ENCODE results near the gene PUM1.

PUM1 gene

DNA sequence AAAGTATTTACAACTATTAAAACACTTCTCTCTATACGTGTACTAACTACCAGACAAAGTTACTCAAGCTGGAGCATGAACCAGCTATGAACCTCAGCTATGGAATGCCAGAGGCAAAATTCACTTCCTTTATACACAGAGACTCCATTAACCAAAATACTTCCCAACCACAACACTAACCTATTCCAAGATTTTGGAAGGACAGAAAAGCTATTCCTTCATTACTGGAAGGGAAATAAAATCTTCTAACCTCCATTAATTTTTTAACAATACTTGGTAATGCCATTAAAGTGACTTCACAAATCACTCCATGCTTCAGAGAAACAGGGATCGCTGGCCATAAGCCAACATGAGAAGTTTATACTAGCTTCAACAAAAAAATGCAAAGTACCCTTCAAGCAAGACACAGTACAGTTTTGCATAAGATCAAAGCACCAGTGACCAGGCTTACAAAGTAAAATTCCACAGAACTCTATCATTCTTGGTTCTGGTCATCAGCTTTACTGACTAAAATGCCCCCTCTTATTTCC is 58.0 kb downstream of the PUM1 start:
- no peak overlapping the region for H3K4me3 ChIP-seq
- peaks cover 0 to 49% (median 3%) of the 10 kb centered on the region in 10 experiments; a peak in 8 of 20 replicates for H3K4me1 ChIP-seq
- peaks cover 100% of the 10 kb centered on the region in 11 experiments for H4K20me1 ChIP-seq
- TF ChIP-seq Cebpa-rat (IDR thresholded peaks at IDR 0.05): no peak
- no peaks in the 10 kb centered on the region for H3K9me3 ChIP-seq (replicated peaks in 1 of 11)
- no peaks in the 10 kb centered on the region for H3K27me3 ChIP-seq
- peaks cover 58 to 97% (median 80%) of the 10 kb centered on the region in 11 experiments for H3K36me3 ChIP-seq
- no peak overlapping the region for H3K27ac ChIP-seq
- H3K4me2 ChIP-seq: peak overlapping the region in 1 of 11 experiments; percentile 5; a peak in 1 of 22 replicates
- H3K9ac ChIP-seq: no peak overlapping the region

DNA sequence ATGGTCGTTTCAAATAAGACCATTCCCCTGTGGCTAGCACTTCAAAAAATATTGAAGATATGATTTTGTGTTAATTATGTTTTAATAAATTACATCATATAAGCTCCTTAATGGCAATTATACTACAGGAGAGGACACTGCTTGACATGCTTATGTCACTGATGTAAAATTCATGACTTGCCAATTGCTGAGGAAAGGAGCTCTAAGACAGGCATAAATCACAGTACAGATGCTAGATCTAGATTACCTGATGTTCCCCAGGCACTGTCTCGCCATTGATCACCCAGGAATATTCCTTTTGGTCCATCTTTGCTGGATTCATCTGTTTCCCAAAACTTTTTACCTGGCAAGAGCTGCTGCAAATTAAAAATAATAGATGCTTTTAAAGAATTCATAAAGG is 58.8 kb downstream of the PUM1 start:
- Histone ChIP-seq H3K9me3 (replicated peaks in 1 of 11) (no peaks in the 10 kb centered on the region), H3K9ac (no peak overlapping the region), H3K27me3 (no peaks in the 10 kb centered on the region), H3K4me1 (peaks cover 0 to 42% (median 1%) of the 10 kb centered on the region in 10 experiments; a peak in 8 of 20 replicates), H4K20me1 (peaks cover 100% of the 10 kb centered on the region in 11 experiments), H3K4me3 (no peak overlapping the region), H3K4me2 (no peak overlapping the region), H3K27ac (no peak overlapping the region), H3K36me3 (peaks cover 66 to 99% (median 85%) of the 10 kb centered on the region in 11 experiments)
- no peak for TF ChIP-seq Cebpa-rat (IDR thresholded peaks at IDR 0.05)

DNA sequence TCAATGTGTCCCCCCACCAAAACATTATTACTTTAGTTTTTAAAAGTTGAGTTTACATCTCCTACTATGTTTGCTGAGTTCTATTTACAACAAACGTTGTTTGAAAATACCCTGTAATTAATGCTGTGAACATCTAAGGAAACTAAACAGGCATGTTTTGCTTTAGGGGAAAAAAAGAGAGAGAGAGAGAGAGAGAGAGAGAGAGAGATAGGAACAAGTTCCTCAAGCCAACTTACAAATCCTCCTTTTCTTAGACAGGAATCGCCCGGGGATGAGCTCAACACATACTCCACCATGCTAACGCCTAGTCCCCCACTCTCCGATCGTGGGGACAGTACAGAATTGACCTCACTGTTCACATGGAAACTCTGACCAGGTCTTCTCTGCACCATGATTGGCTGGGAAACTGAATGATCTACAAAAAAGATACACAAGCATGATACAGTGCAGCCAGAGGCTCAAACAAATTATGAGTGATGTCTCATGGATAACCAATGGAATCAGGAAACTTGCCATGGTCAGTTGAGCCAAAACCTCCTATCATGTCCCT is 59.8 kb downstream of the PUM1 start:
- H3K4me1 ChIP-seq: peaks cover 0 to 33% (median under 1%) of the 10 kb centered on the region in 10 experiments; a peak in 6 of 20 replicates
- no peak for TF ChIP-seq Cebpa-rat (IDR thresholded peaks at IDR 0.05)
- H3K27me3 ChIP-seq: no peaks in the 10 kb centered on the region
- H3K36me3 ChIP-seq: peaks cover 72 to 100% (median 93%) of the 10 kb centered on the region in 11 experiments
- peaks cover 100% of the 10 kb centered on the region in 11 experiments for H4K20me1 ChIP-seq
- H3K27ac ChIP-seq: no peak overlapping the region
- no peaks in the 10 kb centered on the region for H3K9me3 ChIP-seq (replicated peaks in 1 of 11)
- no peak overlapping the region for H3K4me3 ChIP-seq
- H3K4me2 ChIP-seq: no peak overlapping the region
- H3K9ac ChIP-seq: no peak overlapping the region

DNA sequence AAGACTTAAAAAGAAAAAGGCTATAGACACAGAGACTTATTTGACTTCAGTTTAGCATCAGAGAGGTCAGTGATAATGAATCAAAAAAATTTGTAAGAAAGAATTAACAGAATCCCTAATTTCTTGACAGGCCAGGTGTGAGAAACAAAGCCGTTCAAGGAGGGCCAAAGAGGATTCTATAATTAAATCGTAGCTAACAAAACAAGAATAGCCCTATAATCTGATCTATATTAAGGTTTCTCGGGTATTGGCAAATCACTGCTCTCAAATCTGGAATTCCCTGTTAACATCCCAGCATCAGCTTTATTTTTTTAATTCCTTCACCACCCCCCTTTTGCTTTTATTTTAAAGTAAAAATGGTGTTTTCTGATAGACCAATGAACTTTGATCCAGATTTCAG is 60.3 kb downstream of the PUM1 start:
- H3K4me2 ChIP-seq: no peak overlapping the region
- no peaks in the 10 kb centered on the region for H3K9me3 ChIP-seq (replicated peaks in 1 of 11)
- H3K27ac ChIP-seq: no peak overlapping the region
- H3K36me3 ChIP-seq: peaks cover 72 to 100% (median 96%) of the 10 kb centered on the region in 11 experiments
- H3K4me3 ChIP-seq: no peak overlapping the region
- no peak for TF ChIP-seq Cebpa-rat (IDR thresholded peaks at IDR 0.05)
- H3K27me3 ChIP-seq: no peaks in the 10 kb centered on the region
- peaks cover 0 to 28% (median 0%) of the 10 kb centered on the region in 10 experiments; a peak in 5 of 20 replicates for H3K4me1 ChIP-seq
- H3K9ac ChIP-seq: no peak overlapping the region
- H4K20me1 ChIP-seq: peaks cover 100% of the 10 kb centered on the region in 11 experiments

DNA sequence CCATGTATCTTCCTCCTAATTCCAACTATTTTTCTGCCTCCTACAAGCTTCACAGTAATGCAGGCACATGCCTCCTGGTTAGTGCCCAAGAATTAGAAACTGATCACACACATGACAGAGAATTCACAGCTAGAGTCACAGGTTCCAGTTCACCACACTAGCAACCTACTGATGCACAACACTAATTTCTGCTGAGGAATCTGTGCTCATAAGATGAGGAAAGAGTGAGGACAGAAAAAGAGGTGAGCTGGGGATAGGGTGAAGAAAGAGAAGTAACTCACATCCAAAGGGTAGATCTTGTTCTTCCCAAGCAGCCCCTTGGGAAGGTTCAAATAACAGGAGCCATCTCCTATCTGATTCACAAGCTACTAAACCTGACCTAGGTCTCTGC is 61.3 kb downstream of the PUM1 start:
- Histone ChIP-seq H3K4me3 (no peak overlapping the region), H3K27ac (no peak overlapping the region), H3K9ac (no peak overlapping the region), H3K4me2 (no peak overlapping the region), H3K9me3 (replicated peaks in 1 of 11) (no peaks in the 10 kb centered on the region), H4K20me1 (peaks cover 99 to 100% (median 100%) of the 10 kb centered on the region in 11 experiments), H3K36me3 (peaks cover 72 to 100% (median 96%) of the 10 kb centered on the region in 11 experiments), H3K4me1 (peaks cover 0 to 25% (median 0%) of the 10 kb centered on the region in 10 experiments; a peak in 5 of 20 replicates), H3K27me3 (no peaks in the 10 kb centered on the region)
- no peak for TF ChIP-seq Cebpa-rat (IDR thresholded peaks at IDR 0.05)

GRCh38 chr1:31003613-31004230 is 61.8 kb downstream of the PUM1 start:
- peaks cover 99 to 100% (median 100%) of the 10 kb centered on the region in 11 experiments for H4K20me1 ChIP-seq
- no peaks in the 10 kb centered on the region for H3K27me3 ChIP-seq
- H3K4me3 ChIP-seq: no peak overlapping the region
- no peak overlapping the region for H3K4me2 ChIP-seq
- H3K9ac ChIP-seq: no peak overlapping the region
- H3K27ac ChIP-seq: no peak overlapping the region
- no peak for TF ChIP-seq Cebpa-rat (IDR thresholded peaks at IDR 0.05)
- H3K9me3 ChIP-seq (replicated peaks in 1 of 11): no peaks in the 10 kb centered on the region
- H3K36me3 ChIP-seq: peaks cover 73 to 100% (median 97%) of the 10 kb centered on the region in 11 experiments
- peaks cover 0 to 30% (median 0%) of the 10 kb centered on the region in 10 experiments; a peak in 5 of 20 replicates for H3K4me1 ChIP-seq

DNA sequence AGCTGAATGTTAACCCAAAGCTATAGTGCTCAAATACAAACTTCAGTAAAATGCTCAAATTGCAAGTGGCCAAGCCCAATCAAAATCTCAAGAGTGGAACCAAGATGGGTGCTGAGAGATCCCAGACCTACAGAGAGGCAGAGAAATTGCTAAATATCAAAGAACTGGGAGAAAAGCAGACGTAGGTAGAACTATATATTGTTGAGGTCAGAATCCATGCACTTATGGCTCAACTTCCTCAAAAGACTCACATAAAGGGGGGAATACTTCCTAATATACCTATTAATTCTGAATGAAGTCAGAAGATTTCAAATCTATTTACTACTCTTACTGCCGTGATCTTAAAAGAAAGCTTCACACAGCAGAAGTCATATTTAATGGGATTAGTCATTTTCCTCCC is 65.2 kb downstream of the PUM1 start:
- H3K27ac ChIP-seq: no peak overlapping the region
- H3K9ac ChIP-seq: no peak overlapping the region
- H3K36me3 ChIP-seq: peaks cover 85 to 100% (median 98%) of the 10 kb centered on the region in 11 experiments
- H3K4me2 ChIP-seq: no peak overlapping the region
- H3K27me3 ChIP-seq: no peaks in the 10 kb centered on the region
- no peak overlapping the region for H3K4me3 ChIP-seq
- TF ChIP-seq Cebpa-rat (IDR thresholded peaks at IDR 0.05): no peak
- H3K9me3 ChIP-seq (replicated peaks in 1 of 11): no peaks in the 10 kb centered on the region
- H4K20me1 ChIP-seq: peaks cover 98 to 100% (median 100%) of the 10 kb centered on the region in 11 experiments
- H3K4me1 ChIP-seq: peaks cover 0 to 47% (median 19%) of the 10 kb centered on the region in 10 experiments; a peak in 17 of 20 replicates

- Histone ChIP-seq H3K27me3 (no peaks in the 10 kb centered on the region), H4K20me1 (peaks cover 96 to 100% (median 100%) of the 10 kb centered on the region in 11 experiments), H3K9me3 (replicated peaks in 1 of 11) (no peaks in the 10 kb centered on the region), H3K36me3 (peaks cover 84 to 100% (median 98%) of the 10 kb centered on the region in 11 experiments), H3K9ac (no peak overlapping the region), H3K4me2 (no peak overlapping the region), H3K4me3 (no peak overlapping the region), H3K27ac (no peak overlapping the region), H3K4me1 (peaks cover 0 to 45% (median 22%) of the 10 kb centered on the region in 10 experiments; a peak in 17 of 20 replicates)
- TF ChIP-seq Cebpa-rat (IDR thresholded peaks at IDR 0.05): no peak
Observed at GRCh38 chr1:30998887-30999286, 66.6 kb downstream of the PUM1 start.

GRCh38 chr1:30998171-30998570 is 67.3 kb downstream of the PUM1 start:
- no peak overlapping the region for H3K27ac ChIP-seq
- H3K36me3 ChIP-seq: peaks cover 83 to 100% (median 98%) of the 10 kb centered on the region in 11 experiments
- H3K9me3 ChIP-seq (replicated peaks in 1 of 11): no peaks in the 10 kb centered on the region
- no peak for TF ChIP-seq Cebpa-rat (IDR thresholded peaks at IDR 0.05)
- peaks cover 0 to 45% (median 22%) of the 10 kb centered on the region in 10 experiments; a peak in 17 of 20 replicates for H3K4me1 ChIP-seq
- H3K4me3 ChIP-seq: no peak overlapping the region
- no peak overlapping the region; a peak in 1 of 22 replicates for H3K4me2 ChIP-seq
- H3K9ac ChIP-seq: no peak overlapping the region
- no peaks in the 10 kb centered on the region for H3K27me3 ChIP-seq
- H4K20me1 ChIP-seq: peaks cover 96 to 100% (median 100%) of the 10 kb centered on the region in 11 experiments
